ENCODE results near the gene HIVEP3. TPM values are rescaled to one million over a fixed set of nuclear protein-coding genes. Genes with fewer than 3 reads are reported as not detected.

The HIVEP3 gene
- total RNA-seq, 4 donors from 2014 or later: 6.1 to 10.1 (median 7.8) TPM

DNA sequence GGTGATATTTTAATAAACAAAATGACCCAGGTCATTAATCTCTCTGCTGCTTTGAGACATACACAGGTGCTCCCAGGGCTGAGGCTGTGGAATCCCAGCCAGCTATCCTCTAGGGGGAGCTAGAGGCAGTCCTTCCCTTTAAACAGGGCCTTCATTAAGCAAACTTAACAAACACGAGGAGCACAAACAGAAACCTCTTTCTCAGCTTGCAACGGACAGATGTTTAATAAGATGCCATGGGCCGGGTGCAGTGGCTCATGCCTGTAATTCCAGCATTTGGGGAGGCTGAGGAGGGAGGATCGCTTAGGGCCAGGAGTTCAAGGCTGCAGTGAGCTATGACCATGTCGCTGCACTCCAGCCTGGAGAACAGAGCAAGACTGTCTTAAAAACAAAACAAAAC is 106.7 kb downstream of the HIVEP3 start:
- DNase-seq (ENCODE audit: low spot score) (no peak), ATAC-seq (ENCODE audit: low FRiP score) (no peak)
- no peak for TF ChIP-seq CTCF (IDR thresholded peaks at IDR 0.05)

DNA sequence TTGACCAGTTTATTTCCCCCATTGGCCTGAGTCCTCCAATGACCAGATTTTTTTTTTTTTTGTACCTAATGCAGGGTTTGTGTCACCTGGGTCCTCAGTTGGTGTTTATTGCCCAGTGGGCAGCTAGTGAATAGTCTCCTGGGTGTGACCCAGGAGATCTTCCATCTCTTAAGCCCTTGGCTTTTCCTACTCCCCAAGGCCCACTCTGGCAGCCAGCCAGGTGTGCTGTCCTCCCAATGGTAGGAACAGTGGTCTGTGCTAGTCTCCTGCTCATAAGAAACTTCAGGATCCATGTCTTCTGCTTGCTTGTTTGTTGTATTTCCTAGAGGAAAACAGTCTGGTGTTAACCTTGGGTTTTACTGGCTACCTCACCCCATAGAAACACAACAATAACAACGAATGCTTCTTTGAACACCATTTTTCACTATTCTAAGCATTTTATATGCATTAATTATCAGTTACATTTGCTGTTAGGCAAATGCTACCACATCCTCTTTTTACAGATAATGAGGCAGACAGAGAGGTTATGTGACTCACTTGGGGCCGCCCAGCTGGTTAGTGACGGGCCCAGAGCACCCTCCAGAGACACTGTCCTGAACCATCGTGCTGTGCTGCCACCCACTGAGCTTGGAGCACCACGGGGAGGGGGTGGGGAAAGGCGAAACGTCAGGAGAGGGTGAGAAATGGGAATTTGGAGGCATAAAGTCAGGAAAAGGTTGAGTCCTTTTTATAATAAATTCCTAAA is 107.5 kb downstream of the HIVEP3 start:
- DNase-seq (ENCODE audit: low spot score) (no peak), ATAC-seq (ENCODE audit: low FRiP score) (no peak)
- TF ChIP-seq CTCF (IDR thresholded peaks at IDR 0.05): no peak

GRCh38 chr1:41810446-41810845 is 108.3 kb downstream of the HIVEP3 start:
- no peak for TF ChIP-seq CTCF (IDR thresholded peaks at IDR 0.05)
- ATAC-seq (ENCODE audit: low FRiP score): no peak
- no peak for DNase-seq (ENCODE audit: low spot score)

- no peak for ATAC-seq (ENCODE audit: low FRiP score)
- no peak for DNase-seq (ENCODE audit: low spot score)
- no peak for TF ChIP-seq CTCF (IDR thresholded peaks at IDR 0.05)
Observed at GRCh38 chr1:41809692-41810091, 109.0 kb downstream of the HIVEP3 start.

- no peak for ATAC-seq (ENCODE audit: low FRiP score)
Observed at GRCh38 chr1:41807390-41807789, 111.3 kb downstream of the HIVEP3 start.

DNA sequence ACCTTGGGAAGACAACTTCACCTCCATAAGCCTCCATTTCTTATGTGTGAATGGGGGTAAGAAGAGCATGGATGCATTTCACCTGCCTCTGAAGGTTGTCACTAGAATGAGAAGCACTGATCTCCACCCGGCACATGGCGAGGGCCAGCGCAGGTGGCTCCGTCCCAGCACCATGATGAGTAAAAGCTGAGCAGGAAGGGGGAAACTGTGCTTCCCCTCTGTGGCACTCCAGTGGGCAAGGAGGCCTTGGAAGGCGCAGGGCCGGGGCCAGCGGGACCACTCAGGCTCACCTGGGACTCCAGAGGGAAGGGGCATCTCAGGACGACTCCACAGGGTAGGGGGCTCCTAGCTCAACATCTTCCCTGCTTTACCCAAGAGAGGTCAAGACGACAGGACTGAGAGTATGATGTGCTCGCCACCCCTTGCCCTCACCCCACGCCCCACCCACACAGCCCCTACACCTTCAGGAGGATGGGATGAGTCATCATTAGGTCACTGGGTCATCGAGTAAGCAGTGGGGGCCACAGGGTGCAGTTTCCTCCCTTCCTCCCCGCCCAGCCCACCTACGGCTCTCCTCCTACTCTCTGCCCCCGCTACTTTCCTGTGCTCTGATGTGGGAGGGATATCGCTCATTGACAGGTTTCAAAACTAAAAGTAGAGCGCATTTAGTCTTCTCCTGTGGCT is 112.1 kb downstream of the HIVEP3 start:
- ATAC-seq (ENCODE audit: low FRiP score) (no peak), DNase-seq (ENCODE audit: low spot score) (no peak)
- TF ChIP-seq CTCF (IDR thresholded peaks at IDR 0.05): no peak

More at GRCh38 chr1:41807390-41807789, 111.3 kb downstream of the HIVEP3 start:
- no peak for TF ChIP-seq CTCF (IDR thresholded peaks at IDR 0.05)
- no peak for DNase-seq (ENCODE audit: low spot score)

Measured in omental fat pad (tissue), 4 donors.